ENCODE results near the gene FAM163B.
A peak's percentile ranks its signal among the peaks of the same experiment; 100 is the strongest.
"Not testable (repeated sequence)": the region's sequence is repeated elsewhere in the genome, so short reads cannot be mapped to it uniquely, and the experiment has no call there.

FAM163B gene

GRCh38 chr9:133639613-133640012 lies 30.4 kb upstream of the FAM163B start:
- no peak for DNase-seq

- no peak for DNase-seq
These were observed 29.5 kb upstream of the FAM163B start for GRCh38 chr9:133638711-133639110.

- DNase-seq: no peak
These were observed 28.9 kb upstream of the FAM163B start for GRCh38 chr9:133638076-133638475.

GRCh38 chr9:133637451-133638055 lies 28.4 kb upstream of the FAM163B start:
- DNase-seq: no peak

- no peak for DNase-seq
These were observed 27.7 kb upstream of the FAM163B start for GRCh38 chr9:133636902-133637301.

GRCh38 chr9:133635533-133636531 lies 26.6 kb upstream of the FAM163B start, which contains the start of gene DBH:
TSS of gene DBH (plus strand) at chr9:133636363. CDS start at chr9:133636372, 9 bp downstream.
- no peak for DNase-seq

GRCh38 chr9:133635098-133635497 lies 25.9 kb upstream of the FAM163B start:
- no peak for DNase-seq

GRCh38 chr9:133634081-133634691 lies 25.0 kb upstream of the FAM163B start:
- DNase-seq: no peak

GRCh38 chr9:133633681-133634080 lies 24.5 kb upstream of the FAM163B start:
- no peak for DNase-seq

- no peak for DNase-seq
These were observed 23.9 kb upstream of the FAM163B start for GRCh38 chr9:133632806-133633680.

- DNase-seq: no peak
These were observed 21.9 kb upstream of the FAM163B start for GRCh38 chr9:133631111-133631510.

GRCh38 chr9:133629221-133630110 lies 20.3 kb upstream of the FAM163B start:
- DNase-seq: no peak

GRCh38 chr9:133628766-133629165 lies 19.6 kb upstream of the FAM163B start:
- no peak for DNase-seq

- DNase-seq: no peak
These were observed 18.2 kb upstream of the FAM163B start for GRCh38 chr9:133627341-133627740.

- DNase-seq: not testable (repeated sequence)
These were observed 16.8 kb upstream of the FAM163B start for GRCh38 chr9:133626008-133626407.

GRCh38 chr9:133622555-133622954 lies 13.4 kb upstream of the FAM163B start:
- DNase-seq: no peak

GRCh38 chr9:133621725-133622267 lies 12.6 kb upstream of the FAM163B start:
- no peak for DNase-seq

- DNase-seq: peak; percentile 40
These were observed 10.6 kb upstream of the FAM163B start for GRCh38 chr9:133619791-133620190.

GRCh38 chr9:133618726-133619125 lies 9.5 kb upstream of the FAM163B start:
- DNase-seq: no peak

GRCh38 chr9:133616643-133617405 lies 7.6 kb upstream of the FAM163B start:
- no peak for DNase-seq
